HEK293 (cell line): ENCODE measurements around the gene TEX2.

Experiments
- CTCF ChIA-PET: fragments of 350-600 bp; formaldehyde crosslinking; extraction: SDS; loops from one replicate; lab custom pipeline; 2021; ENCODE audit warnings: antibody characterized with exemption; lab: Yijun Ruan, JAX
- POLR2A ChIA-PET: fragments of 300-600 bp; formaldehyde crosslinking; extraction: SDS; loops from one replicate; lab custom pipeline; 2020; ENCODE audit warnings: antibody characterized with exemption, inconsistent platforms; lab: Yijun Ruan, JAX
- H3K27ac ChIP-seq: fragments of 200-500 bp; sonication (Bioruptor generic); 2 replicates; pipeline ENCODE4 v1.5.1; 2014; ENCODE audit warnings: low read depth, low read length, control low read depth, inconsistent platforms; ENCODE audit errors: extremely low read depth
- H3K36me3 ChIP-seq, 2 experiments: fragments of 200-500 bp in 1 of 2; sonication (Bioruptor generic) in 1 of 2; 1 replicate in 1 of 2; 2 replicates in 1 of 2; pipeline ENCODE4 v1.5.1; 2014 to 2017; ENCODE audit warnings: inconsistent platforms in 2 of 2, low read length in 2 of 2; ENCODE audit not compliant: control insufficient read depth in 2 of 2, insufficient read depth in 1 of 2
- H3K4me1 ChIP-seq: fragments of 200-500 bp; sonication (Bioruptor generic); 2 replicates; pipeline ENCODE4 v1.5.1; 2014; ENCODE audit warnings: mild to moderate bottlenecking, low read length, inconsistent platforms; ENCODE audit not compliant: control insufficient read depth, insufficient read depth
- H3K4me3 ChIP-seq: 2 replicates; pipeline ENCODE4 v1.5.1; 2011; ENCODE audit warnings: low read depth, mild to moderate bottlenecking, control low read depth, low read length, moderate library complexity
- H3K9me3 ChIP-seq: fragments of 200-500 bp; sonication (Bioruptor generic); 2 replicates; pipeline ENCODE4 v1.5.1; 2014; ENCODE audit warnings: low read depth, low read length, inconsistent platforms; ENCODE audit not compliant: control insufficient read depth, insufficient read depth
- FEZF1 ChIP-seq: fragments of 450-650 bp; formaldehyde crosslinking; IDR thresholded peaks from 2 replicates; pipeline ENCODE4 v1.5.1; 2016; ENCODE audit warnings: missing biosample characterization, missing genetic modification characterization
- HOXC10 ChIP-seq: sonication (generic); formaldehyde crosslinking; IDR thresholded peaks from 2 replicates; pipeline ENCODE4 v1.8.1; 2023; ENCODE audit warnings: mild to moderate bottlenecking, missing genetic modification reagents
- KLF8 ChIP-seq: fragments of 450-650 bp; formaldehyde crosslinking; IDR thresholded peaks from 2 replicates; pipeline ENCODE4 v1.5.1; 2016; ENCODE audit warnings: missing biosample characterization, missing genetic modification characterization
- MYNN ChIP-seq: fragments of 450-650 bp; formaldehyde crosslinking; IDR thresholded peaks from 2 replicates; pipeline ENCODE4 v1.5.1; 2016; ENCODE audit warnings: missing biosample characterization, missing genetic modification characterization, borderline replicate concordance
- SALL2 ChIP-seq: fragments of 450-650 bp; formaldehyde crosslinking; IDR thresholded peaks from 2 replicates; pipeline ENCODE4 v1.5.0; 2017; ENCODE audit warnings: missing biosample characterization, mild to moderate bottlenecking, missing genetic modification characterization, borderline replicate concordance
- SETDB1 ChIP-seq: IDR thresholded peaks from one replicate; pipeline ENCODE4 v1.6.1; 2017; ENCODE audit warnings: mild to moderate bottlenecking, low read length, moderate library complexity, mixed read lengths; ENCODE audit not compliant: insufficient read length
- ZNF121 ChIP-seq: fragments of 450-650 bp; formaldehyde crosslinking; IDR thresholded peaks from 2 replicates; pipeline ENCODE4 v1.5.1; 2016; ENCODE audit warnings: missing biosample characterization, missing genetic modification characterization
- ZNF391 ChIP-seq: fragments of 450-650 bp; formaldehyde crosslinking; IDR thresholded peaks from 2 replicates; pipeline ENCODE4 v1.5.1; 2016; ENCODE audit warnings: low read depth, missing biosample characterization, missing genetic modification characterization, borderline replicate concordance
- ZNF426 ChIP-seq: fragments of 450-650 bp; formaldehyde crosslinking; IDR thresholded peaks from 2 replicates; pipeline ENCODE4 v1.5.1; 2017; ENCODE audit warnings: missing biosample characterization, missing genetic modification characterization, mild to moderate bottlenecking, inconsistent platforms, moderate library complexity
- ZNF514 ChIP-seq: fragments of 450-650 bp; formaldehyde crosslinking; IDR thresholded peaks from 2 replicates; pipeline ENCODE4 v1.5.1; 2016; ENCODE audit warnings: missing biosample characterization, missing genetic modification characterization
- ZNF596 ChIP-seq: fragments of 450-650 bp; IDR thresholded peaks from 2 replicates; pipeline ENCODE4 v1.5.0; 2018; ENCODE audit warnings: missing biosample characterization, mild to moderate bottlenecking, missing genetic modification characterization, moderate library complexity
- ZNF600 ChIP-seq: fragments of 450-650 bp; formaldehyde crosslinking; IDR thresholded peaks from 2 replicates; pipeline ENCODE4 v1.5.1; 2016; ENCODE audit warnings: missing biosample characterization, missing genetic modification characterization
- ZNF624 ChIP-seq: fragments of 450-650 bp; formaldehyde crosslinking; IDR thresholded peaks from 2 replicates; pipeline ENCODE4 v1.5.1; 2017; ENCODE audit warnings: missing biosample characterization, missing genetic modification characterization
- ZNF664 ChIP-seq: fragments of 450-650 bp; formaldehyde crosslinking; IDR thresholded peaks from 2 replicates; pipeline ENCODE4 v1.5.1; 2016; ENCODE audit warnings: missing biosample characterization, missing genetic modification characterization
- ZNF768 ChIP-seq: fragments of 450-650 bp; formaldehyde crosslinking; IDR thresholded peaks from 2 replicates; pipeline ENCODE4 v1.5.1; 2018; ENCODE audit warnings: missing biosample characterization, mild to moderate bottlenecking, missing genetic modification characterization
- ZNF791 ChIP-seq: fragments of 450-650 bp; formaldehyde crosslinking; IDR thresholded peaks from 2 replicates; pipeline ENCODE4 v1.5.1; 2016; ENCODE audit warnings: missing biosample characterization, missing genetic modification characterization
- ZNF837 ChIP-seq: fragments of 450-650 bp; formaldehyde crosslinking; IDR thresholded peaks from 2 replicates; pipeline ENCODE4 v1.5.1; 2016; ENCODE audit warnings: missing biosample characterization, missing genetic modification characterization
- ZSCAN30 ChIP-seq: fragments of 450-650 bp; IDR thresholded peaks from 2 replicates; pipeline ENCODE4 v1.5.1; 2018; ENCODE audit warnings: missing biosample characterization, mild to moderate bottlenecking, missing genetic modification characterization, moderate library complexity
- TF ChIP-seq, protein P1 (sequence below): fragments of 450-650 bp; formaldehyde crosslinking; IDR thresholded peaks from 2 replicates; pipeline ENCODE4 v1.5.1; 2016; ENCODE audit warnings: missing biosample characterization, missing genetic modification characterization
- TF ChIP-seq, protein P2 (sequence below): fragments of 450-650 bp; formaldehyde crosslinking; IDR thresholded peaks from 2 replicates; pipeline ENCODE4 v1.5.1; 2017; ENCODE audit warnings: missing biosample characterization, mild to moderate bottlenecking, missing genetic modification characterization, moderate library complexity
- TF ChIP-seq, protein P3 (sequence below): fragments of 450-650 bp; formaldehyde crosslinking; IDR thresholded peaks from 2 replicates; pipeline ENCODE4 v1.5.1; 2017; ENCODE audit warnings: missing biosample characterization, missing genetic modification characterization

TEX2 gene

DNA sequence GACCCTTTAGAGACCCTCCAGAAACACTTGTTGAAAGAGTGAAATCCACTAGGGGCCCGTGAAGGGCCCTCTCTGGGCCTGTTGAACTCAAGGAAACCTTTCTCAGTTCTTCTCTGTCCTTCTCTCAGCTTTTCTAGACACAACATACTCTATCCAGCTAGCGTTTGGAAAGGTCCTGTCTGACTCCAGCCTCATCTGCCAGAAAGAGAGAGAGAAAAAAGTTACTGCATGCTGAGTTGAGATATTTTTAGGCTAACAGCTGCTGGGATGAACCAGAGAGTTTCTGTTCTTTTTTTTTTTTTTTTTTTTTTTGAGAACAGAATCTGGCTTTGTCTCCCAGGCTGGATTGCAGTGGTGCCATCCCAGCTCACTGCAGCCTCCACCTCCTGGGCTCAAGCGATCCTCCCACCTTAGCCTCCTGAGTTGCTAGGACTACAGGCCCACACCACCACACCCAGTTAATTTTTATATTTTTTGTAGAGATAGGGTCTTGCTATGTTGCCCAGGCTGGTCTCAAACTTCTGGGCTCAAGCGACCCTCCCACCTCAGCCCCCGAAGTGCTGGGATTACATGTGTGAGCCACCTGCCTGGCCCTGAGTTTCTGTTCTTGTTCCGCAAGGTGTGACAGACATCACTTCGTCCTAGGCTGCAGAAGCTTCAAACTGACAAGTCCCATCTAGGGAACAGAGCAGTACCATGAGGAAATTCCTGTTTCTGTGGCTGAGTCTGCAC lies 14.9 kb upstream of the TEX2 start:
- Histone ChIP-seq H3K4me1 (no peaks in the 10 kb centered on the region), H3K36me3 (no peaks in the 10 kb centered on the region), H3K27ac (no peak overlapping the region)
- POLR2A ChIA-PET: interaction anchor here (0.6 kb wide), 1 partner anchor 174 kb away, joined by 3 read pairs; no protein-coding TSS in a partner anchor
- TF ChIP-seq ZNF837 (tag by site-specific recombination): no peak
- TF ChIP-seq ZNF664 (tag by site-specific recombination): no peak
- TF ChIP-seq ZNF791 (tag by site-specific recombination): no peak
- TF ChIP-seq ZNF121: peak; percentile 80
- TF ChIP-seq, all 188 proteins: peak for 1
- CTCF ChIA-PET: interaction anchor here (0.6 to 0.8 kb wide), 3 partner anchors 30 to 144 kb away, joined by 3 to 4 read pairs (median 3); no protein-coding TSS in a partner anchor
- Histone ChIP-seq H3K4me3 (no peak overlapping the region), H3K9me3 (no peaks in the 10 kb centered on the region)

DNA sequence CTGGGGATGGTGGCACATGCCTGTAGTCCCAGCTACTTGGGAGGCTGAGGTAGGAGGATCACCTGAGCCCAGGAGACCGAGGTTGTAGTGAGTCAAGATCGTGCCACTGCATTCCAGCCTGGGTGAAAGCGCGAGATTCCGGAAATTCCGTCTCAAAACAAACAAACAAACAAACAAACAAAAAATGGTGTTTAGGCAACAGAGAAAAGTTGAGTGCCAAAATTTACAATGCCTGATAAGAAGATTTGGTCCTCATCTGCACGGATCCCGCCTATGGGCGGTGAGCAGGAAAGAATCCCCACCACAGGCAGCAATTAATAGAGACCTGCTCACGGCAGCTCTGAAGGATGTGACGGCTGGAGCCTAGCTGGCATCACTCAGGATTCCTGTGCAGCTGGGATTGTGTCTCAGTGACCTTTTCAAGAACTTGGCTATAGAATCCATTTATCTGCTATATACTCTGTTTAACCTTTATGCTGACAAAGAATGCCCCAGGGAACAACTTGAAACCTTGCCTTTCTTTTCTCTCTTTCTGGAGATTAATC lies 14.0 kb upstream of the TEX2 start:
- Histone ChIP-seq H3K4me3 (no peak overlapping the region), H3K4me1 (no peaks in the 10 kb centered on the region), H3K9me3 (no peaks in the 10 kb centered on the region)
- POLR2A ChIA-PET: no interaction called here
- TF ChIP-seq ZNF596 (no peak), ZNF624 (tag by site-specific recombination) (no peak), ZNF426 (tag by site-specific recombination) (no peak), ZNF514 (tag by site-specific recombination) (no peak)
- TF ChIP-seq, all 188 proteins: peak for 0
- Histone ChIP-seq H3K27ac (no peak overlapping the region), H3K36me3 (no peaks in the 10 kb centered on the region)
- CTCF ChIA-PET: interaction anchor here (0.5 to 1.2 kb wide), 5 partner anchors 31 to 144 kb away, joined by 3 to 4 read pairs (median 3); no protein-coding TSS in a partner anchor

DNA sequence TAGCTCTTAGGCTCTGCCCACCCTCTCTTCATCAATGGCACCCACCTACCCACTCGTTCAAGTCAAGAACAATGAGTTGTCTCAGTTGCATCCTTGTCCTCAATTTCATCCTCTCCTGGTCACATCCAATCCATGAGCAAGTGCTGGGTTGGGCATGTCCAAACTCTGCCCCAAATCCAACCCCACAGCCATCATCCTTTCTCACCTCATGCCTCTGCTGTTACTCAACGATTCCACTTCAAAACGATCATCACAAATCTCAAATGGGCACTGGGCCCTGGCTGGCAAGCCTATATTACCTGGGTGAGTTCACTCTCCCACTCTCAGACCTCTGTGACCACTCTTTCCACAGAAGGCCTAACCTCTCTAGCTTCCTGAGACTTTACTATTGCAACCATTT lies 12.0 kb upstream of the TEX2 start:
- CTCF ChIA-PET: no interaction called here
- Histone ChIP-seq H3K4me3 (no peak overlapping the region), H3K9me3 (no peaks in the 10 kb centered on the region), H3K4me1 (no peaks in the 10 kb centered on the region), H3K27ac (no peak overlapping the region), H3K36me3 (no peaks in the 10 kb centered on the region)
- POLR2A ChIA-PET: no interaction called here
- TF ChIP-seq ZNF768 (tag by site-specific recombination) (no peak), ZSCAN30 (no peak), MYNN (tag by site-specific recombination) (no peak), FEZF1 (tag by site-specific recombination) (no peak), ZNF600 (tag by site-specific recombination) (no peak), KLF8 (tag by site-specific recombination) (no peak), SETDB1 (no peak), ZNF514 (tag by site-specific recombination) (no peak), HOXC10 (no peak), SALL2 (no peak), ZNF391 (tag by site-specific recombination) (no peak)
- TF ChIP-seq, protein P1, sequence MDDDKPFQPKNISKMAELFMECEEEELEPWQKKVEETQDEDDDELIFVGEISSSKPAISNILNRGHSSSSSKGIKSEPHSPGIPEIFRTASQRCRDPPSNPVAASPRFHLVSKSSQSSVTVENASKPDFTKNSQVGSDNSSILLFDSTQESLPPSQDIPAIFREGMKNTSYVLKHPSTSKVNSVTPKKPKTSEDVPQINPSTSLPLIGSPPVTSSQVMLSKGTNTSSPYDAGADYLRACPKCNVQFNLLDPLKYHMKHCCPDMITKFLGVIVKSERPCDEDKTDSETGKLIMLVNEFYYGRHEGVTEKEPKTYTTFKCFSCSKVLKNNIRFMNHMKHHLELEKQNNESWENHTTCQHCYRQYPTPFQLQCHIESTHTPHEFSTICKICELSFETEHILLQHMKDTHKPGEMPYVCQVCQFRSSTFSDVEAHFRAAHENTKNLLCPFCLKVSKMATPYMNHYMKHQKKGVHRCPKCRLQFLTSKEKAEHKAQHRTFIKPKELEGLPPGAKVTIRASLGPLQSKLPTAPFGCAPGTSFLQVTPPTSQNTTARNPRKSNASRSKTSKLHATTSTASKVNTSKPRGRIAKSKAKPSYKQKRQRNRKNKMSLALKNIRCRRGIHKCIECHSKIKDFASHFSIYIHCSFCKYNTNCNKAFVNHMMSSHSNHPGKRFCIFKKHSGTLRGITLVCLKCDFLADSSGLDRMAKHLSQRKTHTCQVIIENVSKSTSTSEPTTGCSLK (tag by site-specific recombination): no peak
- TF ChIP-seq, protein P2, sequence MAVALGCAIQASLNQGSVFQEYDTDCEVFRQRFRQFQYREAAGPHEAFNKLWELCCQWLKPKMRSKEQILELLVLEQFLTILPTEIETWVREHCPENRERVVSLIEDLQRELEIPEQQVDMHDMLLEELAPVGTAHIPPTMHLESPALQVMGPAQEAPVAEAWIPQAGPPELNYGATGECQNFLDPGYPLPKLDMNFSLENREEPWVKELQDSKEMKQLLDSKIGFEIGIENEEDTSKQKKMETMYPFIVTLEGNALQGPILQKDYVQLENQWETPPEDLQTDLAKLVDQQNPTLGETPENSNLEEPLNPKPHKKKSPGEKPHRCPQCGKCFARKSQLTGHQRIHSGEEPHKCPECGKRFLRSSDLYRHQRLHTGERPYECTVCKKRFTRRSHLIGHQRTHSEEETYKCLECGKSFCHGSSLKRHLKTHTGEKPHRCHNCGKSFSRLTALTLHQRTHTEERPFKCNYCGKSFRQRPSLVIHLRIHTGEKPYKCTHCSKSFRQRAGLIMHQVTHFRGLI: no peak
- TF ChIP-seq, protein P3, sequence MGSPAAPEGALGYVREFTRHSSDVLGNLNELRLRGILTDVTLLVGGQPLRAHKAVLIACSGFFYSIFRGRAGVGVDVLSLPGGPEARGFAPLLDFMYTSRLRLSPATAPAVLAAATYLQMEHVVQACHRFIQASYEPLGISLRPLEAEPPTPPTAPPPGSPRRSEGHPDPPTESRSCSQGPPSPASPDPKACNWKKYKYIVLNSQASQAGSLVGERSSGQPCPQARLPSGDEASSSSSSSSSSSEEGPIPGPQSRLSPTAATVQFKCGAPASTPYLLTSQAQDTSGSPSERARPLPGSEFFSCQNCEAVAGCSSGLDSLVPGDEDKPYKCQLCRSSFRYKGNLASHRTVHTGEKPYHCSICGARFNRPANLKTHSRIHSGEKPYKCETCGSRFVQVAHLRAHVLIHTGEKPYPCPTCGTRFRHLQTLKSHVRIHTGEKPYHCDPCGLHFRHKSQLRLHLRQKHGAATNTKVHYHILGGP (tag by site-specific recombination): no peak
